HG02943 (cell line): ENCODE measurements around the gene CCDC180.
"Not testable (repeated sequence)": the region's sequence is repeated elsewhere in the genome, so short reads cannot be mapped to it uniquely, and the experiment has no call there.

ENCODE experiments used
- ATAC-seq: cut with Tn5 transposase; IDR thresholded peaks from one replicate; pipeline ENCODE4 v1.9.1; 2021; ENCODE audit warnings: mild to moderate bottlenecking, low read depth, moderate library complexity; ENCODE audit not compliant: unreplicated experiment

The CCDC180 gene

GRCh38 chr9:97307500-97308163, at the start of gene CCDC180:
CCDC180 (plus strand) TSS chr9:97307659; CDS start chr9:97308064, 405 bp downstream.
- no peak for ATAC-seq

DNA sequence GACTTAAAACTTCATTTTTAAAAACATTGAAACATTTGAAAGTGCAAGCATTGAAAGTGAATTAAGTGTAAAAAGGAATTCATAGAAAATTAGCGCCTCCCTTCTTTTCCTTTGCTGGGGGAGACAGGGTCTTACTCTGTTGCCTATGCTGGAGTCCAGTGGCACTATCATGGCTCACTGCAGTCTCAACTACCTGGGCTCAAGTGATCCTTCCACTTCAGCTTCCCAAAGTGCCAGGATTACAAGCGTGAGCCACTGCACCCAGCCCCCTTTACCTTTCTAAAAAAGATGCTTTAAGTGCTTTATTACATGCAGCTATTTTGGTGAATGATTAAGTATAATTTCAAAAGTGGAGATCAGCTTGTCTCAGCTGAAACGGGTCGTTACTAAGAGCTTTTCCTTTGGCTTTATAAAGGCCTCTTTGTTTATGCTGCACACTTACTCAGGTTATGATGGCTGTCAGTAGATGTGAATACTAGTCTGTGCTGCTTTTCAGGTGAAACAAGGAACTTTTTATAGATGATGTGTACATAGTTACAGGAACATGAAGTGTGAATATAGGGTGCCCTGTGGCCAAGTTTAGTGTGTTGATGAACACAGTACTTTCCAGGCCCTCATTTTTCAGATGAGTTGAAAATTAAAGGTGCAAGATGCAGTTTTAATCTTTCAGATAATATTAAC, 47.5 kb upstream of the CCDC180 start:
- ATAC-seq: not testable (repeated sequence)

- no peak for ATAC-seq
Measured at GRCh38 chr9:97271292-97271691, 36.2 kb upstream of the CCDC180 start.

DNA sequence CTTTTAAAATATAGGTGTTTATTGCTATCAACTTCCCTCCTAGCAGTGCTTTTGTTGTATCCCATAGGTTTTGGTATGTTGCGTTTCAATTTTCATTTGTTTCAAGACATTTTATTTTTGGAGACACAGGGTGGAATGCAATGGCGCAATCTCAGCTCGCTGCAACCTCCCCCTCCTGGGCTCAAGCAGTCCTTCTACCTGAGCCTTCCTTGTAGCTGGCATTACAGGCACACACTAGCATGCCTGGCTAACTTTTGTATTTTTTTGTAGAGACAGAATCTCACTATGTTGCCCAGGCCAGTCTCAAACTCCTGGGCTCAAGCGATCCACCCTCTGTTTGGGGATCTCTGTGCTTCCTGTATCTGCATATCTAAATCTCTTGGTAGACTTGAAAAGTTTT, 35.4 kb upstream of the CCDC180 start:
- no peak for ATAC-seq

DNA sequence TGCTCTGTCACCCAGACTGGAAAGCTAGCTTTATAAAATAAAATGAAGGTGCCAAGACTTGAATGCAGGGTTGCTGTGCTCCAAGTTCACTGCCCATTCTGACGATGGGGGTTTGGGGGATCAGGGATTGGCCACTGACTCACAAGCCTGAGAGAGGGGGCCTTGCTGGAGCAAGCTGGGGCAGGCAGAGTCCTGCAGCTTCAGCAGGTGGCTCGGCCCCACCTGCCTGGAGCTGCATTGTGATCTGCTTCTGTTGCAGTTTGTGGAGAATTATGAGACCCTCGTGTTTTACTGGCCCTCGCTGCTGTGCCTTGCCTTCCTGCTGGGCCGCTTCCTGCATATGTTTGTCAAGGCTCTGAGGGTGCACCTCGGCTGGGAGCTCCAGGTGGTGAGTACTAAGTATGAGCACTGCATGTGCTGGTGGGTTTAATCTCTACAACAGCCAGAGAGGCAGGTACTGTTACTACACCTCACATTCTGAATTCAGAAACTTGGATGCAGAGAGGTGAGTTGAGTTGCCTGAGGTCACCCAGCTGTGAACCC, 31.1 kb upstream of the CCDC180 start:
- no peak for ATAC-seq

GRCh38 chr9:97277953-97278352, 29.5 kb upstream of the CCDC180 start:
- ATAC-seq: no peak

DNA sequence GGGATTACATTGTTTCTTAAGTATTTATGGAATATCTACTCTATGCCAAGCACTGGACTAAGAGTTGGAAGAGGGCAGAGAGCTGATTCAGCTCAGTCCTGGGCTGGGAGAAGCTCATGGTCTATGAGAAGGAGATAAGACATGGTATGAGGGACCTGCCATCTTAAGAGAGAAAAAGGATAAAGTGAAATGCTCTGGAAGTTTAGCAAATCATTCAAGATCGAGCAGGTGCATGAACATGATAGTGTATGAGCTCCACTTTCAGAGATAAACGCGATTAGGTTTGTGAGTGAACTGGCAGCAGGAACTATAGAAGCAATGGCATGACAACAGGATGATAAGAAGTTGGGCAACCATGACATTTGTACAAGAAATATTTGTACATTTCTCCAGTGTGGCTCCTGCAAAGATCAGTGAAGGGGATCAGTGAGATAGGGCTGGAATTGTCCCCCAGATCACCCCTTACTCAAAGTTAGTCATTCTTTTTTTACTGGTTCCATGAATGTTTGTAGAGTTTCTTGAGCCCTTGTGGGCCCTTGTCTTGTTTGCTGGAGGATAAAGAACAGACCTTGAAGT, 26.6 kb upstream of the CCDC180 start:
- ATAC-seq: no peak

DNA sequence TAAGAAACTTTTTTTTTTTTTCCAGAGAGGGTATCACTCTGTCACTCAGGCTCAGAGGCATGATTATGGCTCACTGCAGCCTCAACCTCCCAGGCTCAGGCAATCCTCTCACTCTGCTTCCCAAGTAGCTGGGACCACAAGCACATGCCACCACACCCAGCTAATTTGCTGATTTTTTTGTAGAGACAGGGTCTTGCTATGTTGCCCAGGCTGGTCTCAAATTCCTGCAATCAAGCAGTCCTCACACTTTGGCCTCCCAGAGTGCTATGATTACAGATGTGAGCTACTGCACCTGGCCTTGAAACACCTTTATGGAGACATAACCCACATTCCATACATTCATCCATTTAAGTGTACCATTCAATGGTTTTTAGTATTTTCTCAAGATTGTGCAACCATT, 23.7 kb upstream of the CCDC180 start:
- no peak for ATAC-seq

DNA sequence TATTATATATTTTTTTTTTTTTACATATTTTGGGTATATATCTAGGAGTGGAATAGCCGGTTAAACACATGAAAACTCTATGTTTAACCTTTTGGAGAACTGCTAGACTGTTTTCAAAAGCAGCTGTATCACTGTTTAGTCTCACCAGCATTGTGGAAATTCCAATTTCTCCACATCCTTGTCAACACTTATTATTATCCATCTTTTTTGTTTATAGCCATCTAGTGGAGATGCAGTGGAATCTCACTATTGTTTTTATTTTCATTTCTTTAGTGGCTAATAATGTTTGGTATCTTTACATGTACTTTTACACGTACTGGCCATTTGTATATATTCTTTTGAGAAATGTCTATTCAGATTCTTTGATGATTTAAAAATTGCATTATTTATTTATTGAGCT, 22.7 kb upstream of the CCDC180 start:
- no peak for ATAC-seq

GRCh38 chr9:97292200-97292599, 15.3 kb upstream of the CCDC180 start:
- no peak for ATAC-seq

DNA sequence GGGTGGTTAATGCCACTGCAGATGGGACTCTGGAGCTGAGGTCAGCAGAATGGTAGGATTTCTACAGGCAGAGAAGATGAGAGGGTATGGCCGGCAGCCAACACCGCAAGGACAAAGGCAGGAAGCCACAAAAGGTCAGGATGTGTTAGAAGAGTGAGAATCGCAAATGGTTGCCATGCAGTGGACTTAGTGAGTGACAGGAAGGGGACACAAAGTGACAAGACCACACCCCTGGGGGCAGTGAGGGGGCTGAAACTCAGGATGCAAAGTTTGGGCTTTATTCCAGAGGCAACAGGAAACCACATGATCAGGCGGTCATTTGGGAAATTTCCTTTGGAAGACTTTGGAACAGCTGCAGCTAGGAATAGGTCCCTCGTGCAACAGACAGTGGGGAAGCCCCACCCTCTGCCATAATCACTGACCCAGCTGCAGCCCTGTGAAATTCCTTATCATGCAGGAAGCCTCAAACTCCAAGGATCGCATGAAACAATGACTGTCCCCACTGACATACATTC, 14.2 kb upstream of the CCDC180 start:
- no peak for ATAC-seq

GRCh38 chr9:97293818-97294217, 13.6 kb upstream of the CCDC180 start:
- no peak for ATAC-seq

- ATAC-seq: no peak
Measured at GRCh38 chr9:97297889-97298288, 9.6 kb upstream of the CCDC180 start.

GRCh38 chr9:97299809-97300414, 7.5 kb upstream of the CCDC180 start:
- ATAC-seq: no peak

DNA sequence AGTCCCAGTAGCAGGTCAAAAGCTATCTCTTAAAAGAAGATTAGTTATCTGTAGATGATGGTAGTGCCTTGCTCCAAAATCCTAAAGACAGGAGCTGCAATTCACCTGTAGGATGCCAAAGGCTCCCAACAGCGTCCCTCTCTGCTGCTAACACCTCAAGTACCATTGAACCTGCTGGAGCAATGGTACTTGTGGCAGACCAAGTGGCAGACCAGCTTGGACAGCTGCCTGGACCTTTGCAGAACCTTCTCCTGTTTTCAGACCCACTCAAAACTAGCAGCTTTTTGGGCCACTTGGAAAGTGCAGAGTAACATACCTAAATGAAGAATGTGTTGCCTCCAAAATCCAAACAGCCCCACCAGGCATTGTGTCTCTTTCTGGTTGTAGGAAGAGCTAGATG, 6.9 kb upstream of the CCDC180 start:
- ATAC-seq: no peak

DNA sequence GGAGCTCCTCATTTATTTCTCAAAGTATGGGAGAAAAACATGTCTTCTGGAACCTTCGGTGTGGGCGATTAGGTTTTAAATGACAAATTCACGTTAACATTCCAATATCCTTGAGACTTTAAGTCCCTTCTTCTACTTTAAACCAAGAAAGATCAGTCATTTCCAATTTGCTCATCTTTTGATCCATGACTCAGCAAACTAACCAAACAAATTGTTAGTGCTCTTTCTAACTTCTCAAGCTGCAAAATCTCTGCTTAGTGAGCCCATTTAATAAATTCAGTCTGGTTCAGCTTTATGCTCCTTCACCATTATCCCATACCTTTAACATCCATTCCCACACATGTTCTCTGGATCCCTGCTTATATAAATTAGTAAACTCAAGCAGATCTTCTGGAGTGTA, 5.5 kb upstream of the CCDC180 start:
- no peak for ATAC-seq

DNA sequence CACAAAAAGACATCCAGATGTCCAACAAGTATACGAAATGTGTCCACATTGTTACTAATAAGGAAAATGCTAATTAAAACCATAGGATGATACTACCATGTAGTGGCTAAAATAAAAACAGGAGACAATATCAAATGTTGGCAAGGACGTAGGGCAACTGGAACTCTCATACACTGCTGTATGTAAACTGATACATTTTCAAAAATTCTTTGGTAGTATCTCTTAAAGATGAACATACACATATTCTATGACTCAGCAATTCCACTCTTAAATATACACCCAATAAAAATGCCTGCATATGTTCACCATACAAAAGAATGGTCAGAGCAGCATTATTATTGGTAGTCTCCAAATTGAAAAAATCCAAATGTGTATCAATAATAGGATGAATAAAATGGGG, 2.9 kb upstream of the CCDC180 start:
- no peak for ATAC-seq

DNA sequence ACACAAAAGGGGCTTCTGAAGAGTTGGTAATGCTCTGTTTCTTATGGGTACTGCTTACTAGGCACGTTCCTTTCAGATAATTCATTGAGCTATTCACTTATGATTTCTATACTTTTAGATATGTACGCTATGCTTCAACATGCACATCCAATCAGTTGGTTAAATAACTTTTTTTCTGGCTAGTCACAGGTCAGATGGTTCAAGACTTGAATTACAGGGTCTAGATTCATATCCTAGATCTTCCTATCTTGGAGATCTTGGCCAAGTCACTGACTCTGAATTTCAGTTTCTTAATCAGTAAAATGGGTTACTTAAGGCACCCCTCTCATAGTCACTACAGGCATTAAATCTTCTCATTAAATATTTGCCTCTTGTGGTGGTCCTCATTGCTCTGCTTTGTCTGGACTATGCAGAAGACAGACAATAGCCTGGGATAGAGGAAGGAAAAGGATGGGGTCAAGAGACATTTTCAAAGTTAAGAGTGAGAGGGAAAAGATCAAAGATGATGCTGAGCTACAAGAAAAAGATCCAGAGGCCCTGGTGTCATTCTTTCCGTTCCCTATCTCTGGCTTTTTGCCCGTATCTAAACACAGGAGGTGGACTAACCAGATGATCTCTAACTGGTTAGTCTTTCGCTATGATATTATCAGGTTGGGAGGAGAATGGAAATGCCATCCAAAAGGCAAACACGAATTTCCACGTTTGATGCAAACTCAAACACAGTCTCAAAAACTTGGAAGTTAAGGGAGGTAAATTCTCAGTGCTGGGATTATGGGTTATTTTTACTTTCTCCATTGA, 1.8 kb upstream of the CCDC180 start:
- no peak for ATAC-seq

GRCh38 chr9:97307091-97307490, 368 bp upstream of the CCDC180 start:
- ATAC-seq: no peak

DNA sequence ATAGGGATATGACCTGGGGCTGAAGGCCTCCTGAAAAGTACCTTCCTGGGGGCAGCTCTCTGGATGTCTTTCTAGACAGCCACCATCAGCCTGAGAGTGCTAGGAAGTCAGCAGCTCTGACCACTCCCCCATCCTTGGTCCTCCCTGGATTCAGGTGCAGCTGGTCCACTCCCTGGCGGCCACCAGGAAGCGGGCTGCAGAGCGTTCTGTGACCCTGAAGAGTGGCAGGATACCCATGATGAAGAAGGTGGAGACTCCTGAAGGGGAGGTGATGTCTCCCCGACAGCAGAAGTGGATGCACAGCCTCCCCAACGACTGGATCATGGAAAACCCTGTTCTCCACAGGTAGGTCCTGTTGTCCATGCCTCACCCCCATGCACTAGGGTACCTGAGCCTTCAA, 1.8 kb downstream of the CCDC180 start:
- ATAC-seq: no peak
